Fibroblast of lung (primary cell): ENCODE results near the gene MBD6. TPM values are rescaled to one million over a fixed set of nuclear protein-coding genes. Genes with fewer than 3 reads are reported as not detected.
"Not testable (repeated sequence)": the region's sequence is repeated elsewhere in the genome, so short reads cannot be mapped to it uniquely, and the experiment has no call there.

Experiments used
- DNase-seq, 2 donors: peaks; one replicate each; pipeline versions ENCODE4 v3.0.0 to v3.0.0-alpha.2; 2010; ENCODE audit warnings: low read depth in 2 of 2
- H2AFZ ChIP-seq: 2 replicates; pipeline ENCODE4 v1.5.1; 2012; ENCODE audit warnings: low read length, control low read depth, inconsistent platforms
- H3K27ac ChIP-seq: 2 replicates; pipeline ENCODE4 v1.5.1; 2011; ENCODE audit warnings: low read length, control low read depth; ENCODE audit not compliant: insufficient read depth
- H3K27me3 ChIP-seq: 2 replicates; pipeline ENCODE4 v1.5.1; 2011; ENCODE audit warnings: mild to moderate bottlenecking, low read length; ENCODE audit not compliant: control insufficient read depth, insufficient read depth
- H3K36me3 ChIP-seq: 2 replicates; pipeline ENCODE4 v1.5.1; 2011; ENCODE audit warnings: low read length; ENCODE audit not compliant: control insufficient read depth, insufficient read depth
- H3K4me1 ChIP-seq: 2 replicates; pipeline ENCODE4 v1.5.1; 2011; ENCODE audit warnings: low read length; ENCODE audit not compliant: control insufficient read depth, insufficient read depth; ENCODE audit errors: extremely low read depth
- H3K4me2 ChIP-seq: 2 replicates; pipeline ENCODE4 v1.5.1; 2011; ENCODE audit warnings: low read length, control low read depth; ENCODE audit not compliant: insufficient read depth; ENCODE audit errors: extremely low read depth
- H3K4me3 ChIP-seq, 4 experiments: fragments of 200-600 bp in 1 of 4; sonication (generic) in 1 of 4; replicated peaks in 1 of 4; 2 replicates each; pipeline ENCODE4 v1.5.1; 2011 to 2016; ENCODE audit warnings: low read length in 4 of 4, low read depth in 3 of 4, mild to moderate bottlenecking in 3 of 4, control low read depth in 2 of 4, inconsistent platforms in 1 of 4, mixed read lengths in 1 of 4; ENCODE audit not compliant: insufficient read depth in 1 of 4; ENCODE audit errors: control extremely low read depth in 1 of 4
- H3K79me2 ChIP-seq: 2 replicates; pipeline ENCODE4 v1.5.1; 2012; ENCODE audit warnings: mild to moderate bottlenecking, low read length, inconsistent platforms; ENCODE audit not compliant: control insufficient read depth, insufficient read depth
- H3K9ac ChIP-seq: 2 replicates; pipeline ENCODE4 v1.5.1; 2011; ENCODE audit warnings: mild to moderate bottlenecking, low read length, control low read depth; ENCODE audit not compliant: insufficient read depth
- H3K9me3 ChIP-seq: 2 replicates; pipeline ENCODE4 v1.5.1; 2012; ENCODE audit warnings: low read depth, low read length; ENCODE audit not compliant: control insufficient read depth, insufficient read depth
- H4K20me1 ChIP-seq: 2 replicates; pipeline ENCODE4 v1.5.1; 2011; ENCODE audit warnings: low read length; ENCODE audit not compliant: control insufficient read depth, insufficient read depth; ENCODE audit errors: extremely low read depth
- EZH2 ChIP-seq: IDR thresholded peaks from 2 replicates; pipeline ENCODE4 v1.5.1; 2012; ENCODE audit warnings: low read length, control low read depth, mild to moderate bottlenecking; ENCODE audit errors: missing control alignments
- polyA plus RNA-seq, 2 donors: library from polyadenylated mRNA; depleted of rRNA in 1 of 2; stranded (reverse) in 1 of 2; unstranded in 1 of 2; fragments of >200 nt; gene quantifications; 2 replicates each; pipeline ENCODE4 v1.2.1, GENCODE V29; 2011 to 2012; ENCODE audit warnings: missing spikeins in 1 of 2
- total RNA-seq: library from RNA; depleted of rRNA; stranded (reverse); fragments of >200 nt; gene quantifications from 2 replicates; pipeline ENCODE4 v1.2.1, GENCODE V29; 2014
- TF ChIP-seq, protein P1 (sequence below), 2 donors: IDR thresholded peaks in 1 of 2; conservative IDR thresholded peaks in 1 of 2; 1 replicate in 1 of 2; 2 replicates in 1 of 2; pipeline ENCODE4 v1.5.1; 2011 to 2012; ENCODE audit warnings: low read length in 2 of 2, control low read depth in 1 of 2, inconsistent platforms in 1 of 2, low read depth in 1 of 2, mild to moderate bottlenecking in 1 of 2

The MBD6 gene
- total and polyA plus RNA-seq, 2 donors (not counting 1 experiment from before 2014, with no cell fraction given) = 3.0 to 7.1 TPM

DNA sequence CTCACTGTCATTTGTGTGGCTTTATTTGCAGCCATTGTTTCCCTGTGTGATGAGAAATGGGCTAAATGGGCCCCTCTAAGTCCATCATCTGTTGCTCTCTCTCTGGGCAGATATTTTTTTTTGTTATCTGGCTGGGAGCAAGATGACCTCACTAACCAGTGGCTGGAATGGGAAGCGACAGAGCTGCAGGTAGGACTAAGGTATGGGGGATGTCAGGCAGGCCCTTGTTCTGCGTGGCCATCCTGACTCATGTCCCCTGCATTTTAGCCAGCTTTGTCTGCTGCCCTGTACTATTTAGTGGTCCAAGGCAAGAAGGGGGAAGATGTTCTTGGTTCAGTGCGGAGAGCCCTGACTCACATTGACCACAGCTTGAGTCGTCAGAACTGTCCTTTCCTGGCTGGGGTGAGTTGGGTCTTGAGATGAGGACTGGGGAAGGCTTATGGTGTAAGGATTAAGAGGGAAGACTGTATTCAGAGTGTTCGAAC, 33.4 kb upstream of the MBD6 start:
- H3K79me2 ChIP-seq = peaks cover 21% of the 10 kb centered on the region
- H3K27me3 ChIP-seq = no peaks in the 10 kb centered on the region
- peak overlapping the region; percentile 81 to 99 (median 89) for H3K4me3 ChIP-seq
- peak in 1 of 2 donors; percentile 27 for DNase-seq
- H3K9me3 ChIP-seq = no peaks in the 10 kb centered on the region
- H4K20me1 ChIP-seq = no peaks in the 10 kb centered on the region
- peak overlapping the region; percentile 10 for H3K27ac ChIP-seq
- H3K36me3 ChIP-seq = peaks cover 19% of the 10 kb centered on the region
- no peak overlapping the region for H2AFZ ChIP-seq
- no peak overlapping the region for H3K9ac ChIP-seq
- H3K4me1 ChIP-seq = peaks cover 11% of the 10 kb centered on the region
- TF ChIP-seq, protein P1, sequence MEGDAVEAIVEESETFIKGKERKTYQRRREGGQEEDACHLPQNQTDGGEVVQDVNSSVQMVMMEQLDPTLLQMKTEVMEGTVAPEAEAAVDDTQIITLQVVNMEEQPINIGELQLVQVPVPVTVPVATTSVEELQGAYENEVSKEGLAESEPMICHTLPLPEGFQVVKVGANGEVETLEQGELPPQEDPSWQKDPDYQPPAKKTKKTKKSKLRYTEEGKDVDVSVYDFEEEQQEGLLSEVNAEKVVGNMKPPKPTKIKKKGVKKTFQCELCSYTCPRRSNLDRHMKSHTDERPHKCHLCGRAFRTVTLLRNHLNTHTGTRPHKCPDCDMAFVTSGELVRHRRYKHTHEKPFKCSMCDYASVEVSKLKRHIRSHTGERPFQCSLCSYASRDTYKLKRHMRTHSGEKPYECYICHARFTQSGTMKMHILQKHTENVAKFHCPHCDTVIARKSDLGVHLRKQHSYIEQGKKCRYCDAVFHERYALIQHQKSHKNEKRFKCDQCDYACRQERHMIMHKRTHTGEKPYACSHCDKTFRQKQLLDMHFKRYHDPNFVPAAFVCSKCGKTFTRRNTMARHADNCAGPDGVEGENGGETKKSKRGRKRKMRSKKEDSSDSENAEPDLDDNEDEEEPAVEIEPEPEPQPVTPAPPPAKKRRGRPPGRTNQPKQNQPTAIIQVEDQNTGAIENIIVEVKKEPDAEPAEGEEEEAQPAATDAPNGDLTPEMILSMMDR (conservative IDR thresholded peaks at IDR 0.05 in 1 of 2, IDR thresholded peaks at IDR 0.05 in 1 of 2; ENCODE audit: low read depth in 1 of 2, low read length in 2 of 2) = no peak
- TF ChIP-seq EZH2 = no peak
- H3K4me2 ChIP-seq = peak overlapping the region; percentile 82

DNA sequence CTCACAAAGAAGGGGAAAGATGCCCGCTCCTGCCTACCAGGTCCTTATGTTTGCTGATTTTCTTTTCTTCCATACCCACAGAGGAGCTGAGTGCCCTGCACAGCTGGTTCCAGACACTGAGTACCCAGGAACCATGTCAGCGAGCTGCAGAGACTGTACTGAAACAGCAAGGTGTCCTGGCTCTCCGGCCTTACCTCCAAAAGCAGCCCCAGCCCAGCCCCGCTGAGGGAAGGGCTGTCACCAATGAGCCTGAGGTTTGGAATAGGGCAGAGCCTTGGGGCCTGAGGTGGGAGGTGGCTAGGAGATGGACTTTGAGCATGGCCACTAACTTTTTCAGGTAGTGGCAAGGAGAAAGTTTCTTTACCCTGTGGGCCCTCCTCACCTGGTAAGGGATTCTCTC, 32.5 kb upstream of the MBD6 start:
- Histone ChIP-seq H3K4me2 (no peak overlapping the region), H3K4me1 (peaks cover 11% of the 10 kb centered on the region), H3K36me3 (peaks cover 19% of the 10 kb centered on the region), H3K9ac (no peak overlapping the region), H3K9me3 (no peaks in the 10 kb centered on the region), H3K4me3 (no peak overlapping the region), H3K27ac (no peak overlapping the region), H3K79me2 (peaks cover 21% of the 10 kb centered on the region), H3K27me3 (no peaks in the 10 kb centered on the region), H2AFZ (no peak overlapping the region), H4K20me1 (no peaks in the 10 kb centered on the region)
- DNase-seq = no peak
- no peak for TF ChIP-seq EZH2
- TF ChIP-seq, protein P1 (conservative IDR thresholded peaks at IDR 0.05 in 1 of 2, IDR thresholded peaks at IDR 0.05 in 1 of 2; ENCODE audit: low read depth in 1 of 2, low read length in 2 of 2) = no peak

DNA sequence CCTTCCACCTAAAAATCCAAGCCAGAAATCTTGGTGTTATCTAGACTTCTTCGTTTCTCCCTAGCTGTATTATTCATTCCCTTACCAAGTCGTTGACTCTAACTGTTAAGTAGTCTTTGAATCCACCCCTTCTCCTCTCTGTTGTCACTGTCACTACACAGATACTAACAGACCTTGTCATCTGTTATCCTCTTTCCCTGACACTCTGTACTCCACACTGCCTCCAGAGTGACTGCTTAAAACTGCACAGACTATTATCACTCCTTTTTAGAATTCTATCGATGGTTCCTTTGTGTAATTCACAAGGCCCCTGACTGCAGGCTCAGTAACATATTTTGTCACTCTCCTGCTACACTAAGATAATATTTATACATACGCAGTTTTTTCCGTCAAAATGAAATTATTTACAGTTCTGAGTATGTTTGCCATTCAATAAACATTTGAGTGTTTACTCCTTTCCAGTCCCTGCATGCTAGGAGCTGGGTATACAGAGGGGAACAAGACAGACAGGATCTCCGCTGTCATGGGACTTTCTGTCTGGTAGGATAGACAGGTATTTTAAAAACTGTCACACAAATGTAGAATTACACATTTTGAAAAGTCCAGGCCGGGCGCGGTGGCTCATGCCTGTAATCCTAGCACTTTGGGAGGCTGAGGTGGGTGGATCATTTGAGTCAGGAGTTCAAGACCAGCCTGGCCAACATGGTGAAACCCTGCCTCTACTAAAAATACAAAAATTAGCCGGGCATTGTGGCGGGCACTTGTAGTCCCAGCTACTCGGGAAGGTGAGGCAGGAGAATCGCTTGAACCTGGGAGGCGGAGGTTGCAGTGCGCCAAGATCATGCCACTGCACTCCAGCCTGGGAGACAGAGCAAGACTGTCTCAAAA, 31.0 kb upstream of the MBD6 start:
- Histone ChIP-seq H3K4me3 (no peak overlapping the region), H3K4me1 (peaks cover 11% of the 10 kb centered on the region), H3K9me3 (no peaks in the 10 kb centered on the region), H3K27me3 (no peaks in the 10 kb centered on the region), H3K9ac (no peak overlapping the region), H3K4me2 (no peak overlapping the region), H2AFZ (no peak overlapping the region), H3K27ac (no peak overlapping the region), H3K79me2 (peaks cover 21% of the 10 kb centered on the region), H3K36me3 (peaks cover 19% of the 10 kb centered on the region), H4K20me1 (no peaks in the 10 kb centered on the region)
- TF ChIP-seq, protein P1 (conservative IDR thresholded peaks at IDR 0.05 in 1 of 2, IDR thresholded peaks at IDR 0.05 in 1 of 2; ENCODE audit: low read depth in 1 of 2, low read length in 2 of 2) = peak in 1 of 2 donors; percentile 19
- no peak for TF ChIP-seq EZH2
- no peak for DNase-seq

DNA sequence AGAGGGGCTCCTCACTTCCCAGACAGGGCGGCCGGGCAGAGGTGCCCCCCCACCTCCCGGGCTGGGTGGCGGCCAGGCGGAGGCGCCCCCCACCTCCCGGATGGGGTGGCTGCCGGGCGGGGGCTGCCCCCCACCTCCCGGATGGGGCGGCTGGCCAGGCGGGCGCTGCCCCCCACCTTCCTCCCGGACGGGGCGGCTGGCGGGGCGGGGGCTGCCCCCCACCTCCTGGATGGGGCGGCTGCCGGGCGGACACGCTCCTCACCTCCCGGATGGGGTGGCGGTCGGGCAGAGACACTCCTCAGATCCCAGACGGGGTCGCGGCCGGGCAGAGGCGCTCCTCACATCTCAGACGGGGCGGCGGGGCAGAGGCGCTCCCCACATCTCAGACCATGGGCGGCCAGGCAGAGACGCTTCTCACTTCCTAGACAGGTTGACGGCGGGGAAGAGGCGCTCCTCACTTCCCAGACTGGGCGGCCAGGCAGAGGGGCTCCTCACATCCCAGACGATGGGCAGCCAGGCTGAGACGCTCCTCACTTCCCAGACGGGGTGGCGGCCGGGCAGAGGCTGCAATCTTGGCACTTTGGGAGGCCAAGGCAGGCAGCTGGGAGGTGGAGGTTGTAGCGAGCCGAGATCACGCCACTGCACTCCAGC, 27.4 kb upstream of the MBD6 start:
- not testable (repeated sequence) for H3K79me2 ChIP-seq, H2AFZ ChIP-seq
- peaks cover 22% of the 10 kb centered on the region for H3K36me3 ChIP-seq

More for the DNA sequence above, 27.4 kb upstream of the MBD6 start:
- not testable (repeated sequence) for H3K4me1 ChIP-seq, DNase-seq, H3K4me2 ChIP-seq, H3K9ac ChIP-seq, H4K20me1 ChIP-seq, H3K4me3 ChIP-seq, H3K27ac ChIP-seq, H3K27me3 ChIP-seq, H3K9me3 ChIP-seq
